Measurements from ENCODE around the gene IKZF3. TPM values are rescaled to one million over a fixed set of nuclear protein-coding genes. Genes with fewer than 3 reads are reported as not detected.

The IKZF3 gene
- total and polyA plus RNA-seq, 8 donors: 0.12 to 1.2 (median 0.61) TPM

GRCh38 chr17:39745335-39746144 is 118.6 kb downstream of the IKZF3 start:
- WGBS, 2 donors: 91 to 97% methylated on average over 22 to 23 of the region's 23 CpGs
- FAIRE-seq (no peak), ATAC-seq (no peak), DNase-seq (peak in 2 of 6 donors; percentile 10 to 29)
- H3K27me3 ChIP-seq: no peaks in the 10 kb centered on the region
- H3K4me1 ChIP-seq: peaks cover 13 to 23% (median 20%) of the 10 kb centered on the region in 3 donors
- no peak overlapping the region for H3K27ac ChIP-seq
- peaks cover 0 to 54% (median 24%) of the 10 kb centered on the region in 3 donors for H3K36me3 ChIP-seq
- H3K9me3 ChIP-seq: no peaks in the 10 kb centered on the region
- intact Hi-C loops (cut with DNase I): no loop called here
- no peak for TF ChIP-seq CTCF (IDR thresholded peaks at IDR 0.05)
- H3K4me3 ChIP-seq: no peak overlapping the region

DNA sequence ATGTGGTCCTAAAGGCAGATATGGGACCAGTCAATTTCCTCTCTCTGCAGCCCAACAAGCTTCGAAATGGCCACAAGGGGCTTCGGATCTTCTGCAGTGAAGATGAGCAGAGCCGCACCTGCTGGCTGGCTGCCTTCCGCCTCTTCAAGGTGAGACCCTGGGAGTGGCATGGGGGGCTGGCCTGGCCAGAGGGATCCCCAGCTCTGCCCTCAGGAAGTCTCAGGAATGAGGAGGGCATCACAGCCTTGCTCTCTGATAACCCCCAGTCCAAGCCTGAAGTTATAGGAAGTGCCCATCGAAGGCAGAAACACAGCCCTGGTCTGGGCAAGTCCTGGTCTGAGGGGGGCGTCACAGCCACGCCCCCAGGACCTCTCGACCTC is 119.3 kb downstream of the IKZF3 start:
- intact Hi-C loops (cut with DNase I): no loop called here
- no peak overlapping the region for H3K4me3 ChIP-seq
- TF ChIP-seq CTCF (IDR thresholded peaks at IDR 0.05): no peak
- peaks cover 9 to 19% (median 15%) of the 10 kb centered on the region in 3 donors for H3K4me1 ChIP-seq
- DNase-seq: peak in 2 of 6 donors; percentile 14 to 27
- no peaks in the 10 kb centered on the region for H3K9me3 ChIP-seq
- 78 to 88% methylated on average over 8 of the region's 8 CpGs for WGBS, 2 donors
- no peak for FAIRE-seq
- H3K27me3 ChIP-seq: no peaks in the 10 kb centered on the region
- no peak overlapping the region for H3K27ac ChIP-seq
- H3K36me3 ChIP-seq: peaks cover 0 to 54% (median 24%) of the 10 kb centered on the region in 3 donors
- no peak for ATAC-seq

- peaks cover 4 to 13% (median 10%) of the 10 kb centered on the region in 3 donors for H3K4me1 ChIP-seq
- H3K9me3 ChIP-seq: no peaks in the 10 kb centered on the region
- peak in 3 of 6 donors; percentile 13 to 39 (median 27) for DNase-seq
- FAIRE-seq: no peak
- no peak for TF ChIP-seq CTCF (IDR thresholded peaks at IDR 0.05)
- no peak overlapping the region for H3K4me3 ChIP-seq
- 87 to 88% methylated on average over 16 of the region's 16 CpGs for WGBS, 2 donors
- no peak overlapping the region for H3K27ac ChIP-seq
- H3K27me3 ChIP-seq: no peaks in the 10 kb centered on the region
- ATAC-seq: no peak
- H3K36me3 ChIP-seq: peaks cover 0 to 54% (median 24%) of the 10 kb centered on the region in 3 donors
- intact Hi-C loops (cut with DNase I): no loop called here
Observed at GRCh38 chr17:39744075-39744835, 119.9 kb downstream of the IKZF3 start.

DNA sequence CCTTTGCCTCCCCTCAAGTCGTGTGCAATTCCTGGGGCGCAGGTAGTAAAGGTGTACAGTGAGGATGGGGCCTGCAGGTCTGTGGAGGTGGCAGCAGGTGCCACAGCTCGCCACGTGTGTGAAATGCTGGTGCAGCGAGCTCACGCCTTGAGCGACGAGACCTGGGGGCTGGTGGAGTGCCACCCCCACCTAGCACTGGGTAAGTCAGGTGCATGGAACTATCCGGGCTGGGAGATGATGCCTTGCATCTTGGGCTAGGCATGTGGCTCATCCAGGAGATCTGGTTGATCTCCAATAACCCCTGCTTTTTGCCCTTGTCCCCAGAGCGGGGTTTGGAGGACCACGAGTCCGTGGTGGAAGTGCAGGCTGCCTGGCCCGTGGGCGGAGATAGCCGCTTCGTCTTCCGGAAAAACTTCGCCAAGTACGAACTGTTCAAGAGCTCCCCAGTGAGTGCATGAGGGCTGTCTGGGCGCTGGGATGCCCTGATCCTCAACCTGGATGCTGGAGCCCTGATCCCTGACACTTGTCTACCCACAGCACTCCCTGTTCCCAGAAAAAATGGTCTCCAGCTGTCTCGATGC is 121.2 kb downstream of the IKZF3 start:
- Histone ChIP-seq H3K27me3 (no peaks in the 10 kb centered on the region), H3K36me3 (peaks cover 0 to 54% (median 24%) of the 10 kb centered on the region in 3 donors), H3K27ac (no peak overlapping the region), H3K4me1 (peaks cover 0 to 12% (median 9%) of the 10 kb centered on the region in 3 donors), H3K9me3 (no peaks in the 10 kb centered on the region), H3K4me3 (no peak overlapping the region)
- 84 to 92% methylated on average over 21 of the region's 21 CpGs for WGBS, 2 donors
- ATAC-seq: no peak
- intact Hi-C loops (cut with DNase I): no loop called here
- no peak for FAIRE-seq
- DNase-seq: peak in 3 of 6 donors; percentile 9 to 47 (median 28)
- no peak for TF ChIP-seq CTCF (IDR thresholded peaks at IDR 0.05)
